NOMO-1 (cell line): ENCODE measurements around the gene NUP160.
"Not testable (repeated sequence)": the region's sequence is repeated elsewhere in the genome, so short reads cannot be mapped to it uniquely, and the experiment has no call there.

Experiments used
- DNase-seq, 2 experiments: peaks; one replicate each; lab custom pipeline; 2025; ENCODE audit not compliant: unreplicated experiment in 2 of 2; lab: John Stamatoyannopoulos, UW

NUP160 gene

GRCh38 chr11:47800759-47801158 is 47.4 kb downstream of the NUP160 start:
- DNase-seq: no peak

- DNase-seq: peak in 1 of 2 experiments; percentile 52
These were observed 50.5 kb downstream of the NUP160 start for GRCh38 chr11:47797633-47798032.

- DNase-seq: no peak
These were observed 56.2 kb downstream of the NUP160 start for GRCh38 chr11:47791774-47792430.

GRCh38 chr11:47790017-47790416 is 58.1 kb downstream of the NUP160 start:
- not testable (repeated sequence) for DNase-seq

GRCh38 chr11:47788181-47788580 is 60.0 kb downstream of the NUP160 start:
- DNase-seq: no peak

GRCh38 chr11:47786373-47786772 is 61.8 kb downstream of the NUP160 start:
- no peak for DNase-seq

GRCh38 chr11:47784785-47785381 is 63.3 kb downstream of the NUP160 start:
- DNase-seq: no peak

- no peak for DNase-seq
These were observed 65.0 kb downstream of the NUP160 start for GRCh38 chr11:47783087-47783610.

- no peak for DNase-seq
These were observed 69.2 kb downstream of the NUP160 start for GRCh38 chr11:47778878-47779483.

GRCh38 chr11:47775240-47775869 is 72.8 kb downstream of the NUP160 start:
- DNase-seq: no peak

GRCh38 chr11:47773882-47774281 is 74.3 kb downstream of the NUP160 start:
- no peak for DNase-seq

- not testable (repeated sequence) for DNase-seq
These were observed 78.6 kb downstream of the NUP160 start for GRCh38 chr11:47769556-47769955.

GRCh38 chr11:47768101-47768612 is 80.0 kb downstream of the NUP160 start:
- DNase-seq: peak; percentile 34 to 48

- peak; percentile 41 to 68 for DNase-seq
These were observed 81.5 kb downstream of the NUP160 start for GRCh38 chr11:47766509-47767227.

GRCh38 chr11:47765086-47765485 is 83.1 kb downstream of the NUP160 start:
- no peak for DNase-seq

- not testable (repeated sequence) for DNase-seq
These were observed 88.9 kb downstream of the NUP160 start for GRCh38 chr11:47759291-47759690.

- DNase-seq: no peak
These were observed 91.9 kb downstream of the NUP160 start for GRCh38 chr11:47756208-47756607.

GRCh38 chr11:47750725-47751124 is 97.4 kb downstream of the NUP160 start:
- no peak for DNase-seq

- DNase-seq: not testable (repeated sequence)
These were observed 105.7 kb downstream of the NUP160 start for GRCh38 chr11:47742494-47742893.

GRCh38 chr11:47737817-47738216 is 110.3 kb downstream of the NUP160 start:
- DNase-seq: not testable (repeated sequence)

- no peak for DNase-seq
These were observed 115.9 kb downstream of the NUP160 start for GRCh38 chr11:47732271-47732670.
